Activated naive CD4-positive, alpha-beta T cell (primary cell): Measurements from ENCODE around the gene CAD.
"Not testable (repeated sequence)": the region's sequence is repeated elsewhere in the genome, so short reads cannot be mapped to it uniquely, and the experiment has no call there.

Experiments
- DNase-seq, 4 experiments: peaks; one replicate each; lab custom pipeline; 2025; lab: John Stamatoyannopoulos, UW

CAD gene

DNA sequence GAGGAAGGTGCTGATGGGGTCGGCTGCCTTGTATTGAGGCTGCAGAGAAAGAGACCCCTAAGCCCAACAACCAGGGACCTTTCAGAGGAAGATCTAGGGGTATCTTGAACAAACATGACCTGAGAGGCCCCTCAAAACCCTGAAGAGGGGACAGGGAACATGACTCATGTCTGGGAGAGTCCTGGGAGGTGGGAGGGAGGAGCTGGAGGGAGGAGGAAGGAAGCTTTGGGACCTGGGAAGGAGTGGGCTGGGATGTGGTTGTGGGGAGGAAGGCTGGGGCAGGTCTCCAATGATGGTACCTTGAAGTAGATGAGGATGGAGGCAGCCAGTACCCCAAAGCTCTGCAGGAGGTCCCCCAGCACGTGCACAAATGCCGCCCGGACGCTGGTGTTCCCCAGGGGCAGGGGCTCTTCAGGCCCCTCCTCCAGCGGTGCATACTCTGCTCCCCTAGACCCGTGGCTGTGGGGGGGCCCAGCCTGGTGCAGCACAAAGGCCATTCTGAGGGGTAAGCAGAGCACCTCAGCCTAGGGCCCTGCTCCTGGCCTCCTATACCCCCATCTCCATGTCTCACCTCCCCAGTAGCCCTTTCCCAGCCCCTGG, 39.8 kb downstream of the CAD start:
- no peak for DNase-seq

DNA sequence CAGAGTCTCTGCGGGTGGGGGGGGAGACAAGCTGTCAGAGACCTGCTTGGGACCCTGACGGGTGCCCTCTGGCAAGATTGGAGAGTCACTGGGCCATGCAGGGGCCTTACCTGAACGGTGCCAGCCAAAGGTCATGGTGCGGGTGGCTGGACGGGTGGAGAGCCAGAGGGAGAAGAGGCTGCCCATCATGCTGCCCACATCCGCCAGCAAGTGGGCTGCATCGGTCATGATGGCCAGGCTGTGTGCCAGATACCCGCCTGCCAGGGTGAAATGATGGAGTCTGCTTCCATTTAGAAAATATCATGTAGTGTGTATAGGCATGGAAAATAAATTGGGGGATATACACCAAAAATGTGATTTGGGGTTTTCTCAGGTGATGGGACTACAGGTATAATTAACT, 40.9 kb downstream of the CAD start:
- DNase-seq, result no peak

DNA sequence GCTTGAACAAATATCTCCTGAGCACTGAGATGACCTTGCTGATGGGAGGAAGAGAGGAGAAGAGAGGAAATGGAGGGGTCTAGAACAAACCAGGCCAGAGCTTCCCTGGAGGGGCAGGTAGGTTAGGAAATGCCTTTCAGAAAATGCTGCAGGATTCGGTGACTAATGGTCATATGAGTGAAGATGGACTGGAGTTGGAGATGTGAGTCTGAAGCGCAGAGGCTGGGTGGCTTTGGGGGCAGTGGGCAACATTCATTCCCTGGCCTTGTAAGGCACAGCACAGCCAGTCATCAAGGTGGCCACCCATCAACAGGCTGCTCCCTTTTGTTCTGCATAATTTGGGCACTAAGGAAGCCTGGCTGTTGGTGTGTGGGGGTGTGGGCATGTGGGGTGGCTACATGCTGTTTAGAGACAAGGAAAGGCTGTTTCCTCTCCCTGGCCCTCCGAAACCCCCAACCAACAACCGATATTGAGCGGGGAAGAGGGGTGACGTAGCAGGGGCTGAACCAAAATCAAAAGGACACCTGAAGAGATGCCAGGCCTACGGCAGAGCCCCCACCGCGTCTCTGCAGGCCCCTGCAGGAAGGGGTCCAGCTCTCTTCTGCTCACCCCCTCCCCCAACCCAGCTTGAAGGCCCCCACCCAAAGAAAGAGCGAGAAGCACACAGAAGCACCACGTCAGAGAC, 44.2 kb downstream of the CAD start:
- DNase-seq, result no peak

DNA sequence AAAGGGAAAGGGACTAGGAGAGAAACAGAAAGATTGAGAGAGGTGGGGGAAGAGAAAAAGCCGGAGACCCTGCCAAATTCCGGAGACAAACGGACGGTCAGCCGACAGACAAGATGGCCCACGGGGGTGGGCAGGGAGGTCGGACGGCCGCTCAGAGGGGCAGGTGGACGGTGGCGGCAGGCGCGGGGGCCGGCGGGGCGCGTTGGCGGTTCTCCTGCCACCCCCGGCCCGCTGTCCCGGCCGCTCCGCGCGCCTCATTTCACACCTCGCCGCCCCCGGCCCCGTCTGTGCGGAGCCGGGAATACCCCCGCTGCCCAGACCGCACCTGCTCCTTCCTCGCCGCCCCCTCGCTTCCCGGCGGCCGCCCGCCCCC, 44.7 kb downstream of the CAD start:
- no peak for DNase-seq

DNA sequence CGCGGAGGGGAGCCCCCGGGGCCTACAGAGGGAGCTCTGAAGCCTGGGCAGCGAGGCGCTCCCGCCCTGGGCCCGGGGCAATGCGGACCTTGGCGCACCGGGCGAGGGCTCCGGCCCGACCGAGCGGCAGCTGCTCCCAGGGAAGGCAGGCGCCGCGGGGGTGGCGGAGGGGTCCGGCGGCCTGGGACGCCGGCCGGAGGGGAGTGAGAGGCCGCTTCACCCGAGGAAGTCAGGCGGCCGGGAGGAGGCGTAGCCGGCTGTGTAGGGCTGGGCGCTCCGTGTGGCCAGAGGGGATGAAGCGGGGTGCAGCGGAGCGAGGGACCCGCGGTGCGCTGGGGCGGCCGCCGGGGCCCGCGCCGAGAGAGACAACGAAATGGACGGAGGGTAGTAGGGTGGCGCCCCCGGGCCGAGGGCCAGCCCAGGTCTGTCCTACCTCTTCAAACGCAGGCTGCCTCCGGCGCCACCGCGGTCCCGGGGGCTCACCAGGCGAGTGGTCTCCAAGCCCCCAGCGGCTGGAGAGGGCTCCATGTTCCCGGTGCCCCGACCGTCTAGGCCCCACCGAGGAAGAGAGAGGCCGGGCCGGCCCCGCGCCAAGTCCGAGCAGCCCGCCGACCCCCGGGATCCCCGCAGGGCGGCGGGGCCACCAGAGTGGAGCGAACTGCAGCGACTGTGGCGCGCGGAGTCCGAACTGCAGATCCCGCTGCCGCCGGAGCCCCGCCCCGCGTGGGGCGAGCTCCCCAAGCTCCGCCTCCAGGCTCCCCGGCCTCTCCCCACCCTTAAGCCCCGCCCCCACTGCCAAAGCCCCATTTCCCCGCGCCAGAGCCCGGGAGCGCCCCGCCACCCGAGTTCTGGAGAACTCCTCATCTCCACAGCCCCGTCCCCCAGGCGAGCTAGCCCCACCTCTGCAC, 45.5 kb downstream of the CAD start, which contains the start of gene SLC30A3:
TSS of gene SLC30A3 (minus strand) at position 669 of the 908 bp plus-strand sequence. CDS start at position 528, 141 bp downstream.
- DNase-seq, result peak in 1 of 4 experiments; percentile 47

DNA sequence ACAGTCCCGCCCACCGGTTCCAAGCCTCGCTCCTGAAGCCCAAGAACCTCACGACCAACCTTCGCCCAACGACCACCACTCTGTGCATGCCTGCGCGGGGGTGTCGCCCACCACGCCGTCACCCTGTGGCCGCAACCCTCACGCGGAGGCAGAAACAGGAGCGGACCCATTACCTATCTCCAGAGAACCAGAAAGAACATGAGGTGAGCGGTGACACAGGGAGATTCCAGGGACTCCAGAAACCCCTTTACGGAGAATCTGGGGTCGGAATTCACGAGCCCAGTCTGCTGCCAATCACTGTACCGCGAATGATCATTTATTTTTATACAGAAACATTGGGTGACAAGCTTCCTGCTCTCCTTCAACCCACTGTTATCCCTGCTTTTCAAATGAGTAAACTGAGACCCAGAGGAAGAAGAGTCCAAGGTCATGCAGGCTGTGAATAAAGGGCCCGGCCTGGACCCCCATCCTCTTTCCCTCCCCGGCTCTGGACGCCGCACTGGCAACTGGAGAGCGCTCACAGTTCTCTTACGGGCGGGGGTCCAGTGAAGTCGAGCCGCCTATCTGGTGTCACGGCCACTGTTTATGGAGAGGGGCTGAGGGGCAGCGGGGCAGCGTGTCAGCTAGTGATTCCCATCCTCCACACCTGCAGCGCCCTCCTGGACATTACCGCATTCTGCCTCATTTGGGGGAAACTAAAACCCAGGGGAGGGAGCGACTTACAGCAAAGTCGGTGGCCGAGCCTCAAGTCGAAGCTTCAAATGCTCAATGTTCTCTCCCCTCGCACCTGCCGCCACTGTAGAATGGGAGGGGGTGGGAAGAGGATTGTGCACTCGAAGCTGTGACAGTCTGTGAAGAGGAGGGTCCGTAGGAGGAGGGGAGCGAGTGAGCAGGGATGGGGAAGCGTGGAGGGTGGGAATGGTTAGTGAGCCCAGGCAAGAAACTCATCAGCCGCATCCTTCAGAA, 46.4 kb downstream of the CAD start:
- DNase-seq, result no peak

DNA sequence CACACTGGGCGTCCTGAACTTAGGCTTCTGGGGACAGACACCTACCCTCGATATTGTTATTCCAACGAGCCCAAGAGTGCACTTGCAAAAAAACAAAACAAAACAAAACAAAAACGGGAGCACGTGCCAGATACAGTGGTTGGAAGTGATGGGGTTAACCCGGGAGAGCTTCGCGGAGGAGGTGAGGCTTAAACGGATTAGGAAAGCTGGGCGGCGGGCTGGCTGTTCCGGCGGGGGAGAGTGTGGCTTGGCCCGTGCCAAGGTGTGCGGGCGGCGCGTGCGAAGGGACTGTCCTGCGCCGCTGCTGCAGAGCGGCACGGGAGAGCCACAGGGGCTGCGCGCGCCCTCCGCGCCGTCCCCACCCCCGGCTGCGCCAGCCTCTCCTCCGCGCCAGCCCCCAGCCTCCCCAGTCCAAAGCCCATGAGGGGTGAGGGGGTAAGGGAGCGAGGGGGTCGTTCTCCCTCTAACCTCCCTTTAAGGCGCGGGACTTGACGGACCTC, 47.1 kb downstream of the CAD start:
- DNase-seq, result no peak

DNA sequence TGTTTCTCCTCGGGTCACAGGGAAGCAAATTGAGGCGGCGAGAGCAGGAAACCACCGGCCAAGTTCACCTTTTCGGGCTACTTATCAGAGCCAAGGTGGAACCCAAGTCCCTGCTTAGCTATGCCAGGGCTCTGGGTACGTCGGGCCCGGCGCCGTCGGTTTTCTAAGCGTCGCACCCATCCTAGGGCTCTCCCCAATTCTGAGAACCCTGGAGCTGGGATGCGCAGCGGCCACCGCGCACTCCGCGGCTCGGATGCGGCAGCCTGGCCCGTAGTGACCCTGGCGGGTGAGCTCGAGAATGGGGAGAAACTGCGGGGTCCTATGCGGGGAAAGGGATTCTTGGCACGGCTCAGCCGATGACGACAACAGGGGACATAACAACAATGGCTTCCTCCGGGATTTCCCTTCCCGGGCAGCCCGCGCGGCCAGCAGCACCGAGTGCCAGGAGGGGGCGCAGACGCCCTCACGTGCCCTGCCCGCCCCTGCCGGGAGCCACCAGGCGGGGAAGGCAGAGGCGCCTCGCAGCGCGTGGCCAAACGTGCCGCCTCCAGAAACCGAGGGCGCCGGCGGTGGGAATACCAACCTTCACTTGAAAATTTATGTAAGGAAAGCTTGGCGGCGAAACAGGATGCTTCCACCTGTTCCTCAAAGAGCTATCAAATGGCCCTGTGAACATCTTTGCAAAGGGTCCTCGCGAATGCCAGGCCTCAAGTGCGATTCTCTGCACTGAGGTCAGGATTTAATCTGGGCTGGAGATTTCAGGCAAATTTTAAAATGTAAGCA, 47.8 kb downstream of the CAD start:
- peak in 3 of 4 experiments; percentile 21 to 48 (median 21) for DNase-seq

DNA sequence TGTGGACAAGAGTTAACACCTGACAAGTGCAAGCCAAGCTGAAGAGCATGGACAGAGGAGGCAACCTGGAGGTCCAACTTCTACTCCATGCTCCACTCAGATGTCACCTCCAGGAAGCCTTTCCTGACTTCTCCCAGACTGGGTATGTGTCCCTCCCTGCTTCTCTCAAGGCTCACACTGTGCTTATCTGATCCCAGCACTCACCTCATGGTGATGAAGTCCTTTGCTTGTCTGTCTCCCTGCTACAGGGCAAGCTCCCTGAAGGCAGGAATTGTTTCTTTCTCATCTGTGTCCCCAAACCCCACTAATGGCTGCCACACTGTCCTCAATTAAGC, 48.3 kb downstream of the CAD start:
- DNase-seq, result no peak

DNA sequence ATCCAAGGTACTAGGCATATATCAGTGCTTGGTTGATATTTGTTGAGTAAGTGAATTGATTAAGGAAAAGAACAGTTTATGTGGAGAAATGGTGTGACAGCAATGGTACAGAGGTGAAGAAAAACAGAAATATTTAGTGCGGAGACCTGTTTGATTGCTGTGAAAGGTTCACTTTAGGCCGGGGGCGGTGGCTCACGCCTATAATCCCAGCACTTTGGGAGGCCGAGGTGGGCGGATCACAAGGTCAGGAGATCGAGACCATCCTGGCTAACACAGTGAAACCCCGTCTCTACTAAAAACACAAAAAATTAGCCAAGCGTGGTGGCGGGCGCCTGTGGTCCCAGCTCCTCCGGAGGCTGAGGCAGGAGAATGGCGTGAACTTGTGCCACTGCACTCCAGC, 51.1 kb downstream of the CAD start:
- DNase-seq, result not testable (repeated sequence)

DNA sequence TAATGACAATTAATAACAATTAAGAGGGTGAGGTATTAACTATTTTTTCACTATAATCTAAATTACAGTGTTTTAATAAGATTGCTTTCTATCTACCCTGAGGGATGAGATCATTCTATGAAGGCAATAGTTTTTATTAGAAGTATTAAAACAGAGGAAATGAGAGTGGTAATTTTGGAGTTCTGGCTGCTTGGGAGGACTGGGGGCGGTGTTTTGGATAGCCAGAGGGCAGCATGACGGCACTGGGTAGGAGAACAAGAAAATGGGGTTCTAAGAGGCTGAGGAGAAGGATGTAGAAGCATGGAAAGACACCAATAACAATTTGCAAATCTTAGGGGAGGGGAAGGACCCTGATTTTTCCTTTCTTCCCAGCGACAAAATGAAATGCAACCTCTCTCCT, 53.0 kb downstream of the CAD start:
- no peak for DNase-seq

DNA sequence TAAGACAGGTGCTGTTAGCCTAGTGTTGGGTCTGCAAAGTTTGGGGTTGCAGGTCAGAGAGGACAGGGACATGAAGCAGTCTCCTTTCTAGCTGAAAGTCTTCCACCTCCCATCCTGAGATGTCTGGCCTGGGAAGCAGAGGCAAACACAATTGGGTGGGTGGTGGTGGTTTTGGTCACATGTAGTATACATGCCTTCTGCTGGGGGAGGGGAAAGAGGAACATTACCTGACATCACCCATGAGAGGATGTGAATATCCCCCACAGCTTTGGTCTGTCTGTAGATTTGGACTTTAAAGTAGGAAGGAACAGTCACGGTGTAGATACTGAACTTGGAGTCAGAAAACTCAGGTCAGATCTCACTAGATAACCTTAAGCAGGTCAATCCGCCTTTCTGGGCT, 53.5 kb downstream of the CAD start:
- no peak for DNase-seq

DNA sequence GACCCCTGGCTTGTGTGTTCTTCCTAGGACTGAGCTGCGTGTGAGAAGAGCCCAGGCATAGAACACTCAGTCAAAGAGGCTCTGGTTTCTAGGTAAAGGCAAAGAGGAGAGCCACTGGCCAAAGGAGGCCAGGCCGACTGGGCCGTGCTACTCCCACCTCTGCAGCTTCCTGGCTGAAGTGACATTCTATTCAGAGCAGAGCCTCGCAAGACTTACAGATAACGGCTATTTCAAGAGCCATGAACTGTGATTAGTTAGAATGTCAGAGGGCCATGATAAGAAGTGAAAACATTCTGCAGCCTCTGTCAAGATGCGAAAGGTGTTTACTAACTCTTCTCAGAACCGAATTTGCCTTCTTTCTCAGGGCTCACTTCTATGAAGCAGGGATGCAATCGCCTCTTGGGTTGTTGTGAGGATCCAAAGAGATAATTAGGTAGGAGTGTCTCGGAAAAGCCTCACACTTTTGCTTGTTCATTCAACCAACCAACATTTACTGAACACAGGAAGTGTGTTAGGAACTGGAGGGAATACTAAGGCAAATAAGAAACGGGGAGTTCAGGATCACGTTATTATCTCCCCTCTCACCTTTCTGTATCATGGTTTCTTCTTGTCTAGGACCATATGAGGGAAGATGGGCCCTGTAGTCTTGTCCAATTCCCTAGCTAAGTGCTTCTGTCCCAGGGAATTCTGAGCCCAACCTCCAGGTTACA, 54.6 kb downstream of the CAD start:
- DNase-seq, result no peak

DNA sequence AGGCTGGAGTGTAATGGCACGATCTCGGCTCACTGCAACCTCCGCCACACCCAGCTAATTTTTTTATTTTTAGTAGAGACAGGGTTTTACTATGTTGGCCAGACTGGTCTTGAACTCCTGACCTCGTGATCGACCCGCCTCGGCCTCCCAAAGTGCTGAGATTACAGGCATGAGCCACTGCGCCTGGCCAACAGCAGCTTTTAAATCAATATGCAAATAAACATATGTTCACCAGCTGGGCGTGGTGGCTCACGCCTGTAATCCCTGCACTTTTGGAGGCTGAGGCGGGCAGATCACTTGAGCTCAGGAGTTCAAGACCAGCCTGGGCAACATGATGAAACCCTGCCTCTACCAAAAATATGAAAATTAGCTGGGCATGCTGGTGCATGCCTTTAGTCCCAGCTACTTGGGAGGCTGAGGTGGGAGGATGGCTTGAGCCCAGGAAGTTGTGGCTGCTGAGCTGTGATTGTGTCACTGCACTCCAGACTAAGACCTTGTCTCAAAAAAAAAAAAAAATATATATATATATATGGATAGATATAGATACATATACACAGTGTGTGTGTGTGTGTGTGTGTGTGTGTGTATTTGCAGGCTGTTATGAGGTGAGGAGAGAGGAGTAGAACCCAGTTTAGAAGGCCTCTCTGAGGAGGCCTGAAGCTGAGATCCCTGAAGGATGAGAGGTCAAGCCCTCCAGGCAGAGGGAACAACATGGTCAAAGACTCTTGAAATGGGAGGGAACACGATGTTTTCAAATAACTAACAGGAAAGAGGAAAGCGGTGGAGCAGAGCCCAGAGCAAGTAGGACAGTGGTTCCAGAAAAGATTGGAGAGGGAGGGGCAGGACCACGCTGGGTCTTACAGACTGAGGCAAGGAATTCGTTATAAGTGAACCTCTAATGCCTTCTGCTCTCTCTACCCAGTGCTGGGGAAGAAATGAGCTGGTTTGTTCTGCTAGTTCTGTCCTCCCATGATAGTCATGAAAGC, 55.7 kb downstream of the CAD start:
- not testable (repeated sequence) for DNase-seq

DNA sequence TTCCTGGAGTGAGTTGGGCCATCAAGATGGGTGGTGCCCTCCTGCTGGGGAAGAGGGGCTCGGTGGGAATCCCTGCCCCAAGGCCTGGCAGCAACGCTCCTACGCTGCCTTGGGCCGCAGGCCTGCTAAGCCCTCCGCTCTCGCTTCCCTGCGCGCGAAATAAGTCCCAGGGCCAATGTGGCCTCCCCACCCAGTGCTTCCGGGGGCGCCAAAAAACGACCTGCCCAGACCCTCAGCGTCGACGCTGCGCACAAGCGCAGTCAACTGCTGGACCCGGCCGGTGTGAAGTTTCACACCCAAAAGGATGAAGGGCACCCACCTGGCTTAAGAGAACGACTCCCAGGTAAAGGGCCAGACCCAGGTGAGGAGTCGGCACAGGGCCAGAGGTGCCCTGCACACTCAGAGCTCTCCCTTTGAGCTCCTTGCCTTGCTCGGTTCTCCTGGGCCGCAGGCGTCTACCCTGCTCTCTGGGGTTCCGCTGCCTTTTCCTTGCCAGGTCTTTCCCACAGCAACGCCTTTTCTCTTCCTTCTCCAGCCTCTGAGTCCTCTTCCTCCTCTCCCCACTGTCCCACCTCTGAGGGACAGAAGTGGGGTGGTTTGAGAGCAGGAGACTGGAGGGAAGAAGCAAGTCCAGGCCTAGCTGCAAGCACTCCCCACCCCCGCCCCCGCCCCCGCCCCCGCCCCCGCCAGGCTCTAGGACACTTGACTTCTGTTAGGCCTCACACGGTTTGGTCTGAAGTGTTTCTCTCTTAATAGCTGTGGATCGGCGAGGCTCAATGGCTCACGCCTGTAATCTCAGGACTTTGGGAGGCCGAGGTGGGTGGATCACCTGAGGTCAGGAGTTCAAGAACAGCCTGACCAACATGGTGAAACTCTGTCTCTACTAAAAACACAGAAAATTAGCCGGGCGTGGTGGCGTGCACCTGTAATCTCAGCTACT, 58.3 kb downstream of the CAD start, which contains the start of gene DNAJC5G:
TSS of gene DNAJC5G (plus strand) at position 223 of the 940 bp plus-strand sequence. CDS start 1,296 bp downstream, outside the sequence.
- DNase-seq, result no peak

DNA sequence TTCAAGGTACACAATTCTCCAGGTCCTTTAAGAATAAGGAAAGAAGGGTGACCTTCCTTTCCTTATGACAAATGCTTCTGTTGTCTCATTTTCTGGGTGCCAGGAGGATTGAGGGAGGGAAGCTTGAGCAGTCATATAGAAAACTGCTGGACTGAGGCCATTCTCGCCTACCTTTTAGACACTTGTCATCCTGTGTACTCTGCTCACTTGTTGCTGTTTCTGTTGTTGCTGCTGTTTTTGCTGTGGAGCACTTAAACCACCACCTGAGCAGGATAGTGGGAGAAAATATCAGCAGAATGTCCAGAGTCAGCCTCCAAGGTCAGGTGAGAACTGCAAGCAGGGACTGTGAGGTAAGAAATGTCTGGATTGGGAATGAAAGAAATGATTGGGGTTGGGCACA, 60.8 kb downstream of the CAD start:
- DNase-seq, result no peak

DNA sequence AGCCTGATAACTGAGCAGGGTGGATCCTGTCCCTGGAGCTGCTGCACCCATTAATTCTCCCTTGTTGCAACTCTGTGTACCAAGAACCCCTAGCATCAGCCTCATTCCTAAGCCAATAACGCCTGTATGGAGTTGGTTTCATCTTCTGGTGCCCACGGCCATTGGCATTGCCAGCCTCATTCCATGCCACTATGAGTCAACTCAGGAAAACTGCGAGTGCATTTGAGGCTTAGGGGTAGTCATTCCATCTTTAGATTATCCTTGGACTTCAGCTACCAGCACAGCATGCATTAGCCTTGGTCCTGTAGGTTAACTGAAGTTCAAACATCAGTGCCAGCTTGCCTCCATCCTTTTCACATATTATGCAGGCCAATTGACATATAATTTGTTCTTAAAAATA, 63.7 kb downstream of the CAD start:
- DNase-seq, result no peak

DNA sequence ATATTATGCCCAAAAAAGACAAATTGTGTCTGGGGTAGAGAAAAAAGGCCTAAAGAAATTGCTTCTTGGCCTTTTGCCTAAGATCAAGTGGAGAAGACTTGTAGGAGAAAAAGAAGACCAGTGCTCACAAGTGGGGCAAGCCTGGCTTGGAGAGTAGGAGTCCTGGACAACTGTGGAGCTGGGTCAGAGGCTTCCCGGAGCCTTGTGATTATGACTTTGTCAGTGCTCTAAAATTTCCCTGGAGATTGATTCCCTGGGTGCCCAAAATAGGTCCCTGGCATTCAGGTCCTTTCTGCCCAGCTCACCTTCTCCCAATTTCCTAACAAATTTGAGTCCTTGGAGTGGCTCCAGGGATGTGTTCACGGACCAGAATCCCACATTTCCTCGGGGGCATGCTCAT, 64.3 kb downstream of the CAD start:
- no peak for DNase-seq
